GM12872 (cell line): ENCODE measurements around the gene VAV2.

Experiments used
- TF ChIP-seq, protein P1 (sequence below): IDR thresholded peaks from 3 replicates; pipeline ENCODE4 v1.5.1; 2011; ENCODE audit warnings: low read depth, mild to moderate bottlenecking, low read length, moderate library complexity; ENCODE audit not compliant: insufficient read depth

VAV2 gene

DNA sequence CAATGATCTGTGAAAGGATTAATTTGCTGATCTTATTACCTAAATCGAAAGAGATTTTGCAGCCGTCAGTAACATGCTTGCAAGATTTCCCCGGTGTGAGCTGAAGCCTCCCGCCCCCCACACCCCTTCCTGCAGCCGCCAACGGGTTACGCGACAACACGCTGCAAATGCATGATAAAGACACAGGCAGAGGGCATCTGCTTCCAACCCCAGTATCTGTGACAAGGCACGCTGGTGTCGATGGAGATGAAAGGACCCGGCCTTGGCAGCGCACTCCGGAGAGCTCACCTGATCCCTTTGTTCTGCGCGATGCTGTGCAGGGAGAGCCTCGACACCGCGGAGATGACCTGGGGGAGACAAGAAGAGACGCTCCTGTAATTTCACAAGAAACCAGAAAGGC is 131.0 kb downstream of the VAV2 start:
- TF ChIP-seq, protein P1, sequence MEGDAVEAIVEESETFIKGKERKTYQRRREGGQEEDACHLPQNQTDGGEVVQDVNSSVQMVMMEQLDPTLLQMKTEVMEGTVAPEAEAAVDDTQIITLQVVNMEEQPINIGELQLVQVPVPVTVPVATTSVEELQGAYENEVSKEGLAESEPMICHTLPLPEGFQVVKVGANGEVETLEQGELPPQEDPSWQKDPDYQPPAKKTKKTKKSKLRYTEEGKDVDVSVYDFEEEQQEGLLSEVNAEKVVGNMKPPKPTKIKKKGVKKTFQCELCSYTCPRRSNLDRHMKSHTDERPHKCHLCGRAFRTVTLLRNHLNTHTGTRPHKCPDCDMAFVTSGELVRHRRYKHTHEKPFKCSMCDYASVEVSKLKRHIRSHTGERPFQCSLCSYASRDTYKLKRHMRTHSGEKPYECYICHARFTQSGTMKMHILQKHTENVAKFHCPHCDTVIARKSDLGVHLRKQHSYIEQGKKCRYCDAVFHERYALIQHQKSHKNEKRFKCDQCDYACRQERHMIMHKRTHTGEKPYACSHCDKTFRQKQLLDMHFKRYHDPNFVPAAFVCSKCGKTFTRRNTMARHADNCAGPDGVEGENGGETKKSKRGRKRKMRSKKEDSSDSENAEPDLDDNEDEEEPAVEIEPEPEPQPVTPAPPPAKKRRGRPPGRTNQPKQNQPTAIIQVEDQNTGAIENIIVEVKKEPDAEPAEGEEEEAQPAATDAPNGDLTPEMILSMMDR: no peak

DNA sequence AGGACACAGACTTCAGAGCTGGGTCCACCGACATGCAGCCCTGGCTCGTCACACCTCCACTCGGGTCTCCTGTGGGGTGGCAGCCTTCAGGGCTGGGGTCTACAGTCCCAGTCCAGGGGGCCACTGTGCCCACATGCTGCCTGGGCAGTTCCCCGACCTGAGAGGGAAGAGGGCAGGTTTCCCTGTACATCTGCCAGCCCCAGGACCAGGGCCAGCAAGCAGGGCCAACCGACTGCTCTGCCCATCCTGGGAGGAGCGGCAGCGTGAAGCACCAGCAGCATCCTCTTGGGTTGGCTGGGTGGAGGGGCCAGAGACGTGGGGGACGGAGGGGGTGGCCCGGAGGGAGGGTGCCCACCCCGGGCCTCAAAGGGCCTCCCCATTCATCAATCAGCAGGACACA is 133.4 kb downstream of the VAV2 start:
- TF ChIP-seq, protein P1: no peak

DNA sequence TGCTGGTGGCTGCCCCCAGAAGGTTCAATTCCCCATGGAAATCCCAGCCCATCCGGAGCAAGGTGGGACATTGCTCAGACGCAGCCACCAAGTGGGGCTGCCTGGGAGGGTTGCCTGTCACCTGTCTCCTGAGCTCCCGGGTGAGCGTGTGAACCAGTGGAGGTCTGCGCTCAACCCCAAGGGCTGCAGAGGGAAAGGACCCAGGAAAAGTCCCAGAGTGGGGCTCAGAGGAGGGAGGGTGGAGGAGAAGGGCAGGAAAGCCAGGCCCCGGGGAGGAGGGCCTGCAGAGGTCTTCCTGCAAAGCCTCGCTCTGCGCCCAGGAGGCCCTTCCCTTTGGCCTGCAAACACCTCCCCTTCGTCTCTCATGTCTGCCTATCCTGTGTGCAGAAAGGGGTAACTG is 134.5 kb downstream of the VAV2 start:
- TF ChIP-seq, protein P1: no peak

DNA sequence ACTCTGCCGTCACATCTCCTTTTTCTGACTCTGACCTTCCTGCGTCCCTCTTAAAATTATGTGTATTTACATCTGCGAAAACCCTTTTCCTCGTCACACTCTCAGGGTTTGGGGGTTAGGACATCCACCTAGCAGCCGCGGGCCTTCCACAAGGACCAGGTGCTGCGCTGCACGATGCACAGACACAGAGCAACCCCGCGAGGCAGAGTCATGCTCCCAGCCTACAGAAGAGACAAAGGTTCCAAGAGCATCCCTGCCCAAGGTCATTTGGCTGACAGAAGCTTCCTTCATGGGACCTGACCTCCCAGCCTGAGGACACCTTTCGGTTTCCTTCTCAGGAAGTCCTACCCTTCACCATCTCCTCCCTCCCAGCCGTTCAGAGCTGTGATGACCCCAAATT is 135.3 kb downstream of the VAV2 start:
- TF ChIP-seq, protein P1: no peak

DNA sequence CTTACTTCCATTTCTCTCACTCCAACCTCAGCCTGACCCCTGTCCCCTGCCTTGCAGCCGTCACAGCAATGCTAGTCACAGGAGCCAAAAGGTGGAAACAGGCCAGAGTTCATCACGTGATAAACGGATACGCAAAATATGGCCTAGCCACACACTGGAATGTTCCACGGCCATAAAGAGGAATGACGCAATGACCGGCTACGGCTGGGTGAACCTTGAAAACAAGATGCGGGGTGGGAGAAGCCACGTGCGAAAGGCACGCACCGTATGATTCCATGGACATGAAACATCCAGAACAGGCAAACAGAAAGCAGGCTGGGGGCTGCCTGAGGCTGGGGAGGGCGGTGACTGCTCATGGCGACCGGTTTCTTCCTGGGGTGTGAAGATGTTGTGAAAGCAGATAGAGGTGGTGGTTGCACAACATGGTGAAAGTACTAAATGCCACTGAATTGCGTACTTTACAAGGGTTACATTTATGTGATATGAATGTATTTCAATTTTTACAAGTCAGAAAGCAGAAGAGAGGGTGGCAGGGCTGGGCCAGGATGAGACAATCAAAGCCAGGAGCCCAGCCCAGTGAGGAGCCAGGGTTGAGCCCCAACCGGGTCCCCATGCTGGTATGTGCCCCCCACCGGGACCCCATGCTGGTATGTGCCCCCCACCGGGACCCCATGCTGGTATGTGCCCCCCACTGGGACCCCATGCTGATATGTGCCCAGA is 136.2 kb downstream of the VAV2 start:
- TF ChIP-seq, protein P1: no peak

DNA sequence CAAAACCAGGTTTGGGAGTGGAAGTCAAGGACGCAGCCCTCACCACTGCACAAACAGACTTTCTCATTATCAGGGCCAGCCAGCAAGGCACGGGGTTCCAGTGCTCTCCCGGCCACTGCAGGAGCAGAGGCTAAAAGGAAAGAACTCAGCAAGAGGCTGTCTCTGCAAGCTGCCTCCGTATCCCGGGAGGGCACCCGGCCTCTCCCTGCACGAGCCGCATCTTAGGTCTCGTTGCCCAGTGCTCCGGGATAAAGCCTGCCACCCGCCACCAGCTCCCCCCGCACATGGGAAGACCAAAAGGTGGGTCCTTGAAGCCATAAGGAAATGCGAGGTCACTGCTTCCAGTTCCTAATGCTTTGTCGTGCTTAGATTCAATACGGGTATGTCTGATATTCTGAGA is 136.8 kb downstream of the VAV2 start:
- TF ChIP-seq, protein P1: no peak

DNA sequence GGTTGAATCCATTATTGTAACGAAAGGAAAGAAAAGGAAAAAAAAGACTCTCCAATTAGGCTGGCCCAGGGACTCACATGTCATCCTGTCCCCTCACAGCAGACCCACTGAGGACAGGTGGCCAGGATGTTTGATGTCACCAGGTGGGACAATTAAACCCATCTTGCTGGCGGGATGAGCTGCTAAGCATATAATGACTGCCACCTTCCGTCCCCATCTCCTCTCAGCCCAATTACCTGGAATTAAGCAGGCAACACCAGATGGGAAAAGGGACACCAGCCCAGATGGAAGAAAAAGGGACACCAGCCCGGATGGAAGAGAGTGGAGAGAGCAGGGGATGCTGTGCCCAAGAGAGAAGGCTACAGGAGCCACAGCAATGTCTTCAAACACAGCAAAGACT is 137.4 kb downstream of the VAV2 start:
- TF ChIP-seq, protein P1: no peak
